Esophagus squamous epithelium (tissue), 5 donors: ENCODE data around the gene PRMT7. TPM values are rescaled to one million over a fixed set of nuclear protein-coding genes. Genes with fewer than 3 reads are reported as not detected.

Experiments used
- DNase-seq: peaks from one replicate; lab custom pipeline; 2025; lab: John Stamatoyannopoulos, UW
- H3K27ac ChIP-seq, 4 donors: fragments of 200-600 bp; sonication (generic); one replicate each; pipeline ENCODE4 v1.5.1; 2016 to 2019; ENCODE audit warnings: mild to moderate bottlenecking in 1 of 4
- H3K27me3 ChIP-seq, 4 donors: fragments of 200-600 bp; sonication (generic); 1 replicate in 3 of 4; 2 replicates in 1 of 4; pipeline versions ENCODE4 v1.5.1 to v1.6.0; 2017 to 2021; ENCODE audit warnings: antibody characterized with exemption in 1 of 4
- H3K36me3 ChIP-seq, 3 donors: fragments of 200-600 bp; sonication (generic); one replicate each; pipeline ENCODE4 v1.5.1; 2016 to 2019
- H3K4me1 ChIP-seq, 3 donors: fragments of 200-600 bp; sonication (generic); one replicate each; pipeline ENCODE4 v1.5.1; 2017 to 2019
- H3K4me3 ChIP-seq, 4 donors: fragments of 200-600 bp; sonication (generic); 1 replicate in 3 of 4; 2 replicates in 1 of 4; pipeline ENCODE4 v1.5.1; 2016 to 2019; ENCODE audit warnings: mild to moderate bottlenecking in 2 of 4, moderate library complexity in 1 of 4
- H3K9me3 ChIP-seq, 3 donors: fragments of 200-600 bp; sonication (generic); one replicate each; pipeline ENCODE4 v1.5.1; 2016 to 2019
- POLR2A ChIP-seq, 4 donors: fragments of 450-650 bp; IDR thresholded peaks; one replicate each; pipeline ENCODE4 v1.6.1; 2017; ENCODE audit warnings: antibody characterized with exemption in 4 of 4, mild to moderate bottlenecking in 4 of 4, moderate library complexity in 3 of 4
- WGBS, 2 donors: methylation state at CpG; one replicate each; pipeline ENCODE4 v1.1.5; 2018; 5-methylcytosine and 5-hydroxymethylcytosine counted together
- intact Hi-C: fragments of 100-400 bp; cut with DNase I; formaldehyde crosslinking; loops from one replicate; pipeline ENCODE4 v1.15.0; 2022
- total RNA-seq, 4 donors: library from RNA; depleted of rRNA; stranded (reverse); fragments of >200 nt; gene quantifications; one replicate each; pipeline ENCODE4 v1.1.0, GENCODE V29; 2016
- TF ChIP-seq, protein P1 (sequence below), 6 experiments: fragments of 450-650 bp in 4 of 6; fragments of 200-600 bp in 2 of 6; sonication (generic) in 2 of 6; IDR thresholded peaks; one replicate each; pipeline ENCODE4 v1.5.1; 2016 to 2019; ENCODE audit warnings: antibody characterized with exemption in 6 of 6, mild to moderate bottlenecking in 4 of 6, moderate library complexity in 4 of 6
- donor health status: DM: yes; HTN: yes; CAD: no.

Gene PRMT7
- total RNA-seq, 4 donors from 2014 or later = 15.2 to 35.7 (median 21.2) TPM

GRCh38 chr16:68389006-68389405, 78.2 kb downstream of the PRMT7 start:
- Histone ChIP-seq H3K27me3 (peaks cover 0 to 10% (median 0%) of the 10 kb centered on the region in 4 donors), H3K4me3 (no peak overlapping the region), H3K4me1 (peaks cover 0 to 12% (median 4%) of the 10 kb centered on the region in 3 donors), H3K36me3 (no peaks in the 10 kb centered on the region), H3K9me3 (no peaks in the 10 kb centered on the region), H3K27ac (no peak overlapping the region)
- no peak for TF ChIP-seq POLR2A (IDR thresholded peaks at IDR 0.05)
- TF ChIP-seq, protein P1, sequence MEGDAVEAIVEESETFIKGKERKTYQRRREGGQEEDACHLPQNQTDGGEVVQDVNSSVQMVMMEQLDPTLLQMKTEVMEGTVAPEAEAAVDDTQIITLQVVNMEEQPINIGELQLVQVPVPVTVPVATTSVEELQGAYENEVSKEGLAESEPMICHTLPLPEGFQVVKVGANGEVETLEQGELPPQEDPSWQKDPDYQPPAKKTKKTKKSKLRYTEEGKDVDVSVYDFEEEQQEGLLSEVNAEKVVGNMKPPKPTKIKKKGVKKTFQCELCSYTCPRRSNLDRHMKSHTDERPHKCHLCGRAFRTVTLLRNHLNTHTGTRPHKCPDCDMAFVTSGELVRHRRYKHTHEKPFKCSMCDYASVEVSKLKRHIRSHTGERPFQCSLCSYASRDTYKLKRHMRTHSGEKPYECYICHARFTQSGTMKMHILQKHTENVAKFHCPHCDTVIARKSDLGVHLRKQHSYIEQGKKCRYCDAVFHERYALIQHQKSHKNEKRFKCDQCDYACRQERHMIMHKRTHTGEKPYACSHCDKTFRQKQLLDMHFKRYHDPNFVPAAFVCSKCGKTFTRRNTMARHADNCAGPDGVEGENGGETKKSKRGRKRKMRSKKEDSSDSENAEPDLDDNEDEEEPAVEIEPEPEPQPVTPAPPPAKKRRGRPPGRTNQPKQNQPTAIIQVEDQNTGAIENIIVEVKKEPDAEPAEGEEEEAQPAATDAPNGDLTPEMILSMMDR (IDR thresholded peaks at IDR 0.05) = no peak
- no peak for DNase-seq
- 79 to 81% methylated on average over 3 of the region's 8 CpGs for WGBS, 2 donors
- intact Hi-C loops = no loop called here

GRCh38 chr16:68389750-68390371, 79.0 kb downstream of the PRMT7 start:
- Histone ChIP-seq H3K36me3 (no peaks in the 10 kb centered on the region), H3K27me3 (peaks cover 0 to 10% (median 0%) of the 10 kb centered on the region in 4 donors), H3K9me3 (no peaks in the 10 kb centered on the region), H3K4me1 (peaks cover 0 to 12% (median 4%) of the 10 kb centered on the region in 3 donors), H3K4me3 (no peak overlapping the region), H3K27ac (no peak overlapping the region)
- WGBS, 2 donors = 60 to 74% methylated on average over 6 of the region's 6 CpGs
- no peak for DNase-seq
- intact Hi-C loops = loop anchor here (10.0 kb wide), 1 partner anchor 125 kb away; no protein-coding TSS in a partner anchor
- TF ChIP-seq, protein P1 (IDR thresholded peaks at IDR 0.05) = no peak
- no peak for TF ChIP-seq POLR2A (IDR thresholded peaks at IDR 0.05)

DNA sequence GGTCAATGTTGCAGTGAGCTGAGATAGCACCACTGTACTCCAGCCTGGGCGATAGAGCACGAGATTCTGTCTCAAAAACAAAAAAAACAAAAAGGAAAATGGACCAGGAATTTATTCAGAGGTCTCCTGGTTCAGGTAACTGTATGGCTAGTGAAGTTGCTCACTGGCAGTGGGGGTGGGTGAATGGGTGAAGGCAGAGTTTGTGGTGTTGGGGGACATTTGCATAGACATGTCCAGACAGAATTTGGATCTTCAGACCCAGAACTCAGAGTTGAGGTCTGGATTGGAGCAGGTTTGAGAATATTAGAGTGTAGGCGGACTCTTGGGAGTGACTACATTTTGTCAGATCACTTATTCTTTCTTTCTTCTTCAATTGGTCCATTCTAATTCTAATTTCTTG, 82.5 kb downstream of the PRMT7 start:
- H3K27ac ChIP-seq = no peak overlapping the region
- H3K36me3 ChIP-seq = no peaks in the 10 kb centered on the region
- no peaks in the 10 kb centered on the region for H3K9me3 ChIP-seq
- no peak for DNase-seq
- intact Hi-C loops = loop anchor here (10.0 kb wide), 1 partner anchor 121 kb away; no protein-coding TSS in a partner anchor
- TF ChIP-seq POLR2A (IDR thresholded peaks at IDR 0.05) = no peak
- TF ChIP-seq, protein P1 (IDR thresholded peaks at IDR 0.05) = no peak
- no peaks in the 10 kb centered on the region for H3K4me1 ChIP-seq
- no peak overlapping the region for H3K4me3 ChIP-seq
- WGBS, 2 donors = 68 to 78% methylated on average over 3 of the region's 3 CpGs
- peaks cover 0 to 15% (median 0%) of the 10 kb centered on the region in 4 donors for H3K27me3 ChIP-seq

- H3K4me3 ChIP-seq = no peak overlapping the region
- H3K27ac ChIP-seq = no peak overlapping the region
- peaks cover 0 to 29% (median 0%) of the 10 kb centered on the region in 4 donors for H3K27me3 ChIP-seq
- intact Hi-C loops = loop anchor here (10.0 kb wide), 1 partner anchor 120 kb away; no protein-coding TSS in a partner anchor
- no peaks in the 10 kb centered on the region for H3K4me1 ChIP-seq
- H3K9me3 ChIP-seq = no peaks in the 10 kb centered on the region
- 80 to 82% methylated on average over 8 of the region's 8 CpGs for WGBS, 2 donors
- no peaks in the 10 kb centered on the region for H3K36me3 ChIP-seq
- DNase-seq = no peak
- no peak for TF ChIP-seq POLR2A (IDR thresholded peaks at IDR 0.05)
- TF ChIP-seq, protein P1 (IDR thresholded peaks at IDR 0.05) = no peak
Measured at GRCh38 chr16:68395167-68395786, 84.5 kb downstream of the PRMT7 start.

GRCh38 chr16:68395815-68396214, 85.0 kb downstream of the PRMT7 start:
- no peak for TF ChIP-seq POLR2A (IDR thresholded peaks at IDR 0.05)
- TF ChIP-seq, protein P1 (IDR thresholded peaks at IDR 0.05) = no peak
- Histone ChIP-seq H3K4me3 (no peak overlapping the region), H3K9me3 (no peaks in the 10 kb centered on the region), H3K36me3 (no peaks in the 10 kb centered on the region), H3K27me3 (peaks cover 0 to 33% (median 0%) of the 10 kb centered on the region in 4 donors), H3K27ac (no peak overlapping the region), H3K4me1 (no peaks in the 10 kb centered on the region)
- no peak for DNase-seq
- 91 to 92% methylated on average over 4 of the region's 4 CpGs for WGBS, 2 donors
- intact Hi-C loops = loop anchor here (10.0 kb wide), 1 partner anchor 119 kb away; no protein-coding TSS in a partner anchor
